DOHH2 (cell line): ENCODE results near the gene POU5F1.
A peak's percentile ranks its signal among the peaks of the same experiment; 100 is the strongest.

Experiments
- H3F3A ChIP-seq: fragments of 200-600 bp; sonication (generic), shearing (Covaris generic); 2 replicates; pipeline ENCODE4 v1.6.0; 2016; ENCODE audit warnings: antibody characterized with exemption, mild to moderate bottlenecking; ENCODE audit not compliant: control insufficient read depth, insufficient read depth
- H3K27ac ChIP-seq: fragments of 200-600 bp; sonication (generic); 2 replicates; pipeline ENCODE4 v1.5.1; 2014; ENCODE audit warnings: low read depth, mild to moderate bottlenecking, low read length, moderate library complexity
- H3K27me3 ChIP-seq: fragments of 200-600 bp; sonication (generic); 2 replicates; pipeline ENCODE4 v1.6.1; 2014; ENCODE audit warnings: mild to moderate bottlenecking, low read length, mixed read lengths; ENCODE audit not compliant: control insufficient read depth
- H3K36me3 ChIP-seq: fragments of 200-600 bp; sonication (generic); 2 replicates; pipeline ENCODE4 v1.6.1; 2014; ENCODE audit warnings: mild to moderate bottlenecking, low read length, moderate library complexity, mixed read lengths; ENCODE audit not compliant: control insufficient read depth
- H3K4me1 ChIP-seq: fragments of 200-600 bp; sonication (generic); 2 replicates; pipeline ENCODE4 v1.6.1; 2014; ENCODE audit warnings: mild to moderate bottlenecking, low read length, mixed read lengths; ENCODE audit not compliant: control insufficient read depth
- H3K4me2 ChIP-seq: fragments of 200-600 bp; sonication (generic); 2 replicates; pipeline ENCODE4 v1.6.0; 2014; ENCODE audit warnings: mild to moderate bottlenecking, low read length, moderate library complexity
- H3K4me3 ChIP-seq: fragments of 200-600 bp; sonication (generic); 2 replicates; pipeline ENCODE4 v1.5.1; 2014; ENCODE audit warnings: mild to moderate bottlenecking, low read length, mixed read lengths
- H3K79me2 ChIP-seq: fragments of 200-600 bp; sonication (generic); 2 replicates; pipeline ENCODE4 v1.6.1; 2014; ENCODE audit warnings: mild to moderate bottlenecking, low read length, mixed read lengths; ENCODE audit not compliant: control insufficient read depth
- H3K9me2 ChIP-seq: fragments of 200-600 bp; sonication (generic); replicated peaks from 2 replicates; pipeline ENCODE4 v1.6.1; 2014; ENCODE audit warnings: mild to moderate bottlenecking, low read length, mixed read lengths; ENCODE audit not compliant: control insufficient read depth
- H3K9me3 ChIP-seq: fragments of 200-600 bp; sonication (generic); 2 replicates; pipeline ENCODE4 v1.6.1; 2014; ENCODE audit warnings: antibody characterized with exemption, low read length, mixed read lengths; ENCODE audit not compliant: control insufficient read depth, insufficient read depth
- H4K20me1 ChIP-seq: fragments of 200-600 bp; sonication (generic); 2 replicates; pipeline ENCODE4 v1.6.0; 2014; ENCODE audit warnings: low read depth, mild to moderate bottlenecking, antibody characterized with exemption, low read length, moderate library complexity; ENCODE audit not compliant: control insufficient read depth, insufficient read depth
- EZH2phosphoT487 ChIP-seq: fragments of 200-600 bp; sonication (generic); IDR thresholded peaks from 2 replicates; pipeline ENCODE4 v1.6.1; 2017; ENCODE audit warnings: borderline replicate concordance, mild to moderate bottlenecking, antibody characterized with exemption, low read length, moderate library complexity, mixed read lengths
- TF ChIP-seq, protein P1 (sequence below): fragments of 200-600 bp; sonication (generic); IDR thresholded peaks from one replicate; pipeline ENCODE4 v1.5.1; 2014; ENCODE audit warnings: antibody characterized with exemption, mild to moderate bottlenecking, low read depth, low read length; ENCODE audit not compliant: poor library complexity, severe bottlenecking

POU5F1 gene

DNA sequence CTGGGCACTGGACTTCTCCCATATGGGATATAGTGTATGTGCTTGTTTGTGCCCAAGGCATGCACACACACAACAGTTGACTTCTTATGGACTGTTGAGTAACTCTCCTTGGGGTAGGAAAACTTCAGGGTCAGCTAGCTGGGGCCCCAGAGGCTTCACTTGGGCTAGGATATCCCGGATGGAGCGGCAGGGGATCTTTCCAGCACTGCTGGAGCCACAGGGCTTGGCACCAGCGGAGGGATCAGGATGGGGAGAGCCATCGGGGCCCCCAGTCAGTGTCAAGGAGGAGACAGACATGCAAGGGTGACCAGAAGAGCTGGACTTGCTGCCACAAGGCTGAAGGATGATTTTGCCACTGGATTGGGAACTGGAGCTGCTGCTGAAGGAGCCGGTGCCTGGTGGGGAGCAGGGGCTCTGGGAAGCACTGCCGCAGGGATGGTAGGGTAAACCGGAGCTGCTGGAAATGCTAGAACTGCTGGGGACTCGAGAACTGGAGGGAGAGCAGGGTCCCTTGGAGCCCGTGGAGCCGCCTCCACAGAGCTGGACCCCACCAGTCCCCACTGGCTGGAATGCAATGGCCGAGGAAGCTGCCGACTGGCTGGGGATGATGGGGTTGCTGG lies 54.4 kb downstream of the POU5F1 start:
- H3K27me3 ChIP-seq, result peaks cover 8% of the 10 kb centered on the region; the same call in 1 of the 2 replicates
- H3F3A ChIP-seq, result no peaks in the 10 kb centered on the region
- H3K9me3 ChIP-seq, result no peaks in the 10 kb centered on the region
- H3K4me2 ChIP-seq, result no peak overlapping the region
- H3K4me1 ChIP-seq, result no peaks in the 10 kb centered on the region
- no peaks in the 10 kb centered on the region for H3K36me3 ChIP-seq
- no peaks in the 10 kb centered on the region for H4K20me1 ChIP-seq
- no peaks in the 10 kb centered on the region for H3K79me2 ChIP-seq
- H3K4me3 ChIP-seq, result no peak overlapping the region
- TF ChIP-seq EZH2phosphoT487, result no peak
- TF ChIP-seq, protein P1, sequence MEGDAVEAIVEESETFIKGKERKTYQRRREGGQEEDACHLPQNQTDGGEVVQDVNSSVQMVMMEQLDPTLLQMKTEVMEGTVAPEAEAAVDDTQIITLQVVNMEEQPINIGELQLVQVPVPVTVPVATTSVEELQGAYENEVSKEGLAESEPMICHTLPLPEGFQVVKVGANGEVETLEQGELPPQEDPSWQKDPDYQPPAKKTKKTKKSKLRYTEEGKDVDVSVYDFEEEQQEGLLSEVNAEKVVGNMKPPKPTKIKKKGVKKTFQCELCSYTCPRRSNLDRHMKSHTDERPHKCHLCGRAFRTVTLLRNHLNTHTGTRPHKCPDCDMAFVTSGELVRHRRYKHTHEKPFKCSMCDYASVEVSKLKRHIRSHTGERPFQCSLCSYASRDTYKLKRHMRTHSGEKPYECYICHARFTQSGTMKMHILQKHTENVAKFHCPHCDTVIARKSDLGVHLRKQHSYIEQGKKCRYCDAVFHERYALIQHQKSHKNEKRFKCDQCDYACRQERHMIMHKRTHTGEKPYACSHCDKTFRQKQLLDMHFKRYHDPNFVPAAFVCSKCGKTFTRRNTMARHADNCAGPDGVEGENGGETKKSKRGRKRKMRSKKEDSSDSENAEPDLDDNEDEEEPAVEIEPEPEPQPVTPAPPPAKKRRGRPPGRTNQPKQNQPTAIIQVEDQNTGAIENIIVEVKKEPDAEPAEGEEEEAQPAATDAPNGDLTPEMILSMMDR, result no peak
- no peaks in the 10 kb centered on the region for H3K9me2 ChIP-seq
- no peak overlapping the region for H3K27ac ChIP-seq

DNA sequence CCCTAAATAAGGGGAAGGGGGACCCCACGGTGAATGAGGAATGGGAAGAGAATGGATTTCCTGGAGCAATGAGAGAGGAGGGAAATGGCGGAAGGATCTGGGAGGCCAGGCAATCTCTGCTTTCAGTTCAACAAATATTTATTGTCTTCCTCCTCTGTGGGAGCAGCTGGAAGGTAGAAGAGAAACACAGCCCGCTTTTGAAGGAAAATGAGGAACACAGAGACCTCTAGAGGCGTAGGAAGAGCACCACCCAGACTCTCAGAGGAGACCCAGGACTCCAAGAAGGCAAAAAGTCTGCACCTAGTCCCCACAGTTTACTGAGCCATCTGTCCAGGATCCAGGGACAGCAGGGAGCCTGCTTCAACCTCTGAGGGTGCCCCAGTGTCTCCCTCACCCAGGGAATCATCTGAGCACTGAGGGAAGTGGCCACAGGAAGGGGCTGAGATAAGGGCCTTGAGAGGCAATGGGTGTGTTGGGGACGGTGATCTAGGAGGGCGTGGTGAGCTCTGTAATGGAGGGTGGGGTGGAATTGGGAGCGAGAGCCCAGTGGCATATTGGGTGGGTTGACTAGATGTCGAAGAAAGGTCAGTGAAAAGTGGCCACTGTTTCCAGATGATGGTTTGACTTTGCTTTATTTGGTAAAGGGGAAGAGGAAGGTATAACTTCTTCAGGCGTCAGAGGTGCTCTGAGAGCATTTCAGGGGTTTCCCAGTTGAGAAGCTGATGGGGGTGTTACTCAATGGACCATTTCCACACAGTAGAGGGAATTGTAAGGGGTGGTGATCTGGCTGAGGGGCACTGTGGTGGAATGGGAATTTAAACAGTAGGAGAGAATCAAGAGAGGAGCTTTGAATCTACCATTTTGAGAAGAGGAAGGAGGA lies 55.3 kb downstream of the POU5F1 start:
- H3K27ac ChIP-seq, result no peak overlapping the region
- TF ChIP-seq, protein P1, result peak; percentile 38
- TF ChIP-seq EZH2phosphoT487, result no peak

DNA sequence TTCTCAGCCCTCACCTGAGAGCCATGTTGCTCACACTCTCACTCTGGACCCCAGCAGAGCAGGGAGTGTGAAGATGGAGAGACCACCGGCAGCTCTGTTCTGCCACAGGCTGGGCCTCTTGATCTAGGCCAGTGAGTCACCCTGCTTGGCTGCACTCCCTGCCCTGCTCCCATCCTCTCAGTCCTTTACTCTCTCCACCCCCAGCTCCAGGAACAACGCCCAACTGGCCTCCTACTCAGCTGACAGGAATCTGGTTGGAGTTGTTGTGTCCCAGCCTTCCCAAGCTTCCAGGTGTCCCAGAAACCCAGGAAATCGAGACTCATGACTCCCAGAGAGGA lies 56.0 kb downstream of the POU5F1 start, which contains the start of gene PSORS1C1:
Gene PSORS1C1 (plus strand): TSS at position 260 of the 338 bp plus-strand sequence. CDS start 14,833 bp downstream, outside the sequence.
- H3K27ac ChIP-seq, result no peak within 1 kb of the TSS
- no peaks in the 10 kb centered on the region for H3K9me2 ChIP-seq
- H3K4me1 ChIP-seq, result no peaks in the 10 kb centered on the region
- H4K20me1 ChIP-seq, result no peaks in the 10 kb centered on the region
- TF ChIP-seq, protein P1, result no peak
- TF ChIP-seq EZH2phosphoT487, result no peak
- H3K4me3 ChIP-seq, result no peak within 1 kb of the TSS
- no peak within 1 kb of the TSS for H3K4me2 ChIP-seq
- H3K36me3 ChIP-seq, result no peaks in the 10 kb centered on the region
- H3K79me2 ChIP-seq, result no peaks in the 10 kb centered on the region
- H3K27me3 ChIP-seq, result peaks cover 11% of the 10 kb centered on the region; the same call in 1 of the 2 replicates
- H3F3A ChIP-seq, result no peaks in the 10 kb centered on the region
- no peaks in the 10 kb centered on the region for H3K9me3 ChIP-seq

More for the DNA sequence above, 55.3 kb downstream of the POU5F1 start:
- no peak overlapping the region for H3K4me3 ChIP-seq
- H4K20me1 ChIP-seq, result no peaks in the 10 kb centered on the region
- H3K9me2 ChIP-seq, result no peaks in the 10 kb centered on the region
- no peaks in the 10 kb centered on the region for H3K4me1 ChIP-seq
- H3K79me2 ChIP-seq, result no peaks in the 10 kb centered on the region
- H3K9me3 ChIP-seq, result no peaks in the 10 kb centered on the region
- no peaks in the 10 kb centered on the region for H3K36me3 ChIP-seq
- no peak overlapping the region for H3K4me2 ChIP-seq
- H3F3A ChIP-seq, result no peaks in the 10 kb centered on the region
- peaks cover 8% of the 10 kb centered on the region; the same call in 1 of the 2 replicates for H3K27me3 ChIP-seq
